HG03139 (cell line): ENCODE results near the gene BTBD18.
"Not testable (repeated sequence)": the region's sequence is repeated elsewhere in the genome, so short reads cannot be mapped to it uniquely, and the experiment has no call there.

ENCODE experiments used
- ATAC-seq: cut with Tn5 transposase; IDR thresholded peaks from one replicate; pipeline ENCODE4 v1.9.1; 2021; ENCODE audit not compliant: unreplicated experiment

Gene BTBD18

GRCh38 chr11:57735619-57736298 is 15.9 kb downstream of the BTBD18 start:
- no peak for ATAC-seq

GRCh38 chr11:57732661-57733060 is 19.0 kb downstream of the BTBD18 start:
- ATAC-seq = no peak

GRCh38 chr11:57729479-57729878 is 22.1 kb downstream of the BTBD18 start:
- no peak for ATAC-seq

- no peak for ATAC-seq
These were observed 22.8 kb downstream of the BTBD18 start for GRCh38 chr11:57728829-57729228.

GRCh38 chr11:57727185-57727584 is 24.4 kb downstream of the BTBD18 start:
- no peak for ATAC-seq

- not testable (repeated sequence) for ATAC-seq
These were observed 34.9 kb downstream of the BTBD18 start for GRCh38 chr11:57716726-57717125.

GRCh38 chr11:57713835-57714234 is 37.8 kb downstream of the BTBD18 start:
- ATAC-seq = no peak

GRCh38 chr11:57712256-57713150 is 39.1 kb downstream of the BTBD18 start, which contains the start of gene TMX2:
Gene TMX2 (plus strand): TSS chr11:57712593. CDS start chr11:57712619, 26 bp downstream.
- peak; percentile 91 for ATAC-seq

GRCh38 chr11:57711414-57712255 is 40.0 kb downstream of the BTBD18 start, which contains the start of gene MED19:
Gene MED19 (minus strand): TSS chr11:57712215. CDS start chr11:57712179, 36 bp downstream.
- peak; percentile 33 for ATAC-seq

GRCh38 chr11:57709802-57710367 is 41.7 kb downstream of the BTBD18 start:
- no peak for ATAC-seq

- not testable (repeated sequence) for ATAC-seq
These were observed 46.2 kb downstream of the BTBD18 start for GRCh38 chr11:57705432-57705831.

- no peak for ATAC-seq
These were observed 46.7 kb downstream of the BTBD18 start for GRCh38 chr11:57704932-57705331.

- ATAC-seq = no peak
These were observed 48.3 kb downstream of the BTBD18 start for GRCh38 chr11:57703341-57703740.

- no peak for ATAC-seq
These were observed 51.2 kb downstream of the BTBD18 start for GRCh38 chr11:57700425-57700824.

GRCh38 chr11:57699813-57700212 is 51.8 kb downstream of the BTBD18 start:
- no peak for ATAC-seq

GRCh38 chr11:57698843-57699365 is 52.7 kb downstream of the BTBD18 start:
- no peak for ATAC-seq
